ENCODE measurements around the gene AP4B1. TPM values are rescaled to one million over a fixed set of nuclear protein-coding genes. Genes with fewer than 3 reads are reported as not detected.
A peak's percentile ranks its signal among the peaks of the same experiment; 100 is the strongest.

The AP4B1 gene
- total RNA-seq, 2 experiments from 2014 or later, result 44.1 to 48.0 TPM

- peaks cover 88% of the 10 kb centered on the region for H3K4me1 Mint-ChIP-seq (ENCODE audit: low read depth)
These were observed 31.4 kb upstream of the AP4B1 start for GRCh38 chr1:113935970-113936369.

GRCh38 chr1:113935176-113935575 lies 30.6 kb upstream of the AP4B1 start:
- Mint-ChIP-seq H3K4me3 (peak overlapping the region; percentile 28), H3K4me1 (ENCODE audit: low read depth) (peaks cover 88% of the 10 kb centered on the region), H3K27ac (peak overlapping the region; percentile 27), H3K36me3 (ENCODE audit: low read depth) (peaks cover 42% of the 10 kb centered on the region), H3K27me3 (no peaks in the 10 kb centered on the region), H3K9me3 (no peaks in the 10 kb centered on the region)
- intact Hi-C loops (cut with DNase I, micrococcal nuclease), result loop anchor here in 1 of 2 experiments (5.0 kb wide), 1 partner anchor 37 kb away; no protein-coding TSS in a partner anchor
- no peaks in the 10 kb centered on the region for H3K27me3 ChIP-seq (ENCODE audit: control insufficient read depth in 1 of 2, insufficient read depth in 2 of 2, low read length in 2 of 2)
- H3K4me1 ChIP-seq (ENCODE audit: insufficient read depth, low read length), result peaks cover 66% of the 10 kb centered on the region
- H3K36me3 ChIP-seq (ENCODE audit: insufficient read depth, low read length), result no peaks in the 10 kb centered on the region
- no peak overlapping the region for H3K4me3 ChIP-seq (ENCODE audit: low read length)
- ATAC-seq (ENCODE audit: poor library complexity) (no peak), DNase-seq (no peak)
- POLR2A ChIA-PET, result interaction anchor here (10.1 kb wide), 1 partner anchor 15 kb away, joined by 245 read pairs; no protein-coding TSS in a partner anchor
- H3K9me3 ChIP-seq (ENCODE audit: control insufficient read depth in 1 of 2, insufficient read depth in 1 of 2, low read length in 2 of 2), result no peaks in the 10 kb centered on the region
- CTCF ChIA-PET, result interaction anchor here (1.0 to 1.3 kb wide), 2 partner anchors 12 to 29 kb away, joined by 3 to 4 read pairs; no protein-coding TSS in a partner anchor
- TF ChIP-seq CTCF (IDR thresholded peaks at IDR 0.05), result no peak
- no peak overlapping the region for H3K27ac ChIP-seq (ENCODE audit: low read depth in 1 of 2, low read length in 2 of 2)

More at GRCh38 chr1:113935970-113936369, 31.4 kb upstream of the AP4B1 start:
- Mint-ChIP-seq H3K4me3 (peak overlapping the region; percentile 30), H3K27ac (peak overlapping the region; percentile 27), H3K9me3 (no peaks in the 10 kb centered on the region), H3K27me3 (no peaks in the 10 kb centered on the region), H3K36me3 (ENCODE audit: low read depth) (peaks cover 42% of the 10 kb centered on the region)
- Histone ChIP-seq H3K36me3 (ENCODE audit: insufficient read depth, low read length) (peaks cover 5% of the 10 kb centered on the region), H3K4me3 (ENCODE audit: low read length) (no peak overlapping the region), H3K9me3 (ENCODE audit: control insufficient read depth in 1 of 2, insufficient read depth in 1 of 2, low read length in 2 of 2) (no peaks in the 10 kb centered on the region), H3K27ac (ENCODE audit: low read depth in 1 of 2, low read length in 2 of 2) (no peak overlapping the region), H3K27me3 (ENCODE audit: control insufficient read depth in 1 of 2, insufficient read depth in 2 of 2, low read length in 2 of 2) (no peaks in the 10 kb centered on the region), H3K4me1 (ENCODE audit: insufficient read depth, low read length) (peaks cover 69% of the 10 kb centered on the region)
- no peak for TF ChIP-seq CTCF (IDR thresholded peaks at IDR 0.05)
- ChIA-PET CTCF (interaction anchor here (1.3 kb wide), 1 partner anchor 11 kb away, joined by 3 read pairs; no protein-coding TSS in a partner anchor), POLR2A (interaction anchor here (10.1 kb wide), 1 partner anchor 14 kb away, joined by 245 read pairs; no protein-coding TSS in a partner anchor)
- intact Hi-C loops (cut with DNase I, micrococcal nuclease), result loop anchor here in 1 of 2 experiments (5.0 kb wide), 1 partner anchor 36 kb away; no protein-coding TSS in a partner anchor
- ATAC-seq (ENCODE audit: poor library complexity) (no peak), DNase-seq (peak in 1 of 14 experiments; percentile 39)

GRCh38 chr1:113934511-113935055 lies 30.0 kb upstream of the AP4B1 start:
- H3K9me3 Mint-ChIP-seq, result no peaks in the 10 kb centered on the region
- Histone ChIP-seq H3K4me3 (ENCODE audit: low read length) (no peak overlapping the region), H3K27me3 (ENCODE audit: control insufficient read depth in 1 of 2, insufficient read depth in 2 of 2, low read length in 2 of 2) (no peaks in the 10 kb centered on the region), H3K27ac (ENCODE audit: low read depth in 1 of 2, low read length in 2 of 2) (no peak overlapping the region), H3K4me1 (ENCODE audit: insufficient read depth, low read length) (peaks cover 60% of the 10 kb centered on the region), H3K36me3 (ENCODE audit: insufficient read depth, low read length) (no peaks in the 10 kb centered on the region), H3K9me3 (ENCODE audit: control insufficient read depth in 1 of 2, insufficient read depth in 1 of 2, low read length in 2 of 2) (no peaks in the 10 kb centered on the region)
- H3K4me1 Mint-ChIP-seq (ENCODE audit: low read depth), result peaks cover 84% of the 10 kb centered on the region
- intact Hi-C loops (cut with DNase I, micrococcal nuclease), result loop anchor here (5.0 kb wide), 2 partner anchors 38 to 62 kb away; partner anchors contain the start of gene PTPN22 (in 1 of the 2)
- no peak for TF ChIP-seq CTCF (IDR thresholded peaks at IDR 0.05)
- ChIA-PET POLR2A (interaction anchor here (0.9 to 10.1 kb wide), 3 partner anchors 15 to 122 kb away, joined by 4 to 245 read pairs (median 4); partner anchors contain the start of gene RSBN1), CTCF (interaction anchor here (1.0 to 1.3 kb wide), 2 partner anchors 12 to 29 kb away, joined by 3 to 4 read pairs; no protein-coding TSS in a partner anchor)
- ATAC-seq (ENCODE audit: poor library complexity) (no peak), DNase-seq (peak in 1 of 14 experiments; percentile 22)
- no peaks in the 10 kb centered on the region for H3K27me3 Mint-ChIP-seq
- H3K36me3 Mint-ChIP-seq (ENCODE audit: low read depth), result peaks cover 42% of the 10 kb centered on the region
- peak overlapping the region; percentile 100 for H3K27ac Mint-ChIP-seq
- peak overlapping the region; percentile 70 for H3K4me3 Mint-ChIP-seq
